ENCODE results near the gene FSTL4. TPM values are rescaled to one million over a fixed set of nuclear protein-coding genes. Genes with fewer than 3 reads are reported as not detected.

FSTL4 gene
- total RNA-seq, 1 donor from 2014 or later: 0.67 TPM

GRCh38 chr5:133410335-133410828 is 202.0 kb downstream of the FSTL4 start:
- H3K27ac ChIP-seq: no peak overlapping the region
- no peak overlapping the region for H3K4me3 ChIP-seq
- no peaks in the 10 kb centered on the region for H3K9me3 ChIP-seq
- no peaks in the 10 kb centered on the region for H3K36me3 ChIP-seq
- no peaks in the 10 kb centered on the region for H3K4me1 ChIP-seq
- intact Hi-C loops (cut with DNase I): no loop called here
- H3K27me3 ChIP-seq: peaks cover 4% of the 10 kb centered on the region
- ATAC-seq (no peak), DNase-seq (no peak)
- TF ChIP-seq CTCF (IDR thresholded peaks at IDR 0.05): no peak

- Histone ChIP-seq H3K27me3 (peaks cover 4% of the 10 kb centered on the region), H3K4me3 (no peak overlapping the region), H3K4me1 (no peaks in the 10 kb centered on the region), H3K36me3 (no peaks in the 10 kb centered on the region), H3K27ac (no peak overlapping the region), H3K9me3 (no peaks in the 10 kb centered on the region)
- ATAC-seq: no peak
- no peak for DNase-seq
- TF ChIP-seq CTCF (IDR thresholded peaks at IDR 0.05): no peak
- intact Hi-C loops (cut with DNase I): no loop called here
Measured at GRCh38 chr5:133409210-133409674, 203.1 kb downstream of the FSTL4 start.

- no peak overlapping the region for H3K4me3 ChIP-seq
- no peaks in the 10 kb centered on the region for H3K4me1 ChIP-seq
- H3K36me3 ChIP-seq: no peaks in the 10 kb centered on the region
- no peaks in the 10 kb centered on the region for H3K9me3 ChIP-seq
- no peak overlapping the region for H3K27ac ChIP-seq
- intact Hi-C loops (cut with DNase I): no loop called here
- ATAC-seq: no peak
- no peak for TF ChIP-seq CTCF (IDR thresholded peaks at IDR 0.05)
- peaks cover 4% of the 10 kb centered on the region for H3K27me3 ChIP-seq
- no peak for DNase-seq
Measured at GRCh38 chr5:133408322-133408721, 204.0 kb downstream of the FSTL4 start.

GRCh38 chr5:133406977-133407632 is 205.2 kb downstream of the FSTL4 start:
- Histone ChIP-seq H3K4me3 (no peak overlapping the region), H3K27me3 (peaks cover 4% of the 10 kb centered on the region), H3K9me3 (no peaks in the 10 kb centered on the region), H3K27ac (no peak overlapping the region), H3K36me3 (no peaks in the 10 kb centered on the region), H3K4me1 (no peaks in the 10 kb centered on the region)
- no peak for TF ChIP-seq CTCF (IDR thresholded peaks at IDR 0.05)
- intact Hi-C loops (cut with DNase I): no loop called here
- ATAC-seq: peak; percentile 73
- no peak for DNase-seq

GRCh38 chr5:133406208-133406976 is 205.9 kb downstream of the FSTL4 start:
- intact Hi-C loops (cut with DNase I): no loop called here
- Histone ChIP-seq H3K36me3 (no peaks in the 10 kb centered on the region), H3K4me1 (no peaks in the 10 kb centered on the region), H3K4me3 (no peak overlapping the region), H3K9me3 (no peaks in the 10 kb centered on the region), H3K27me3 (peaks cover 4% of the 10 kb centered on the region), H3K27ac (no peak overlapping the region)
- DNase-seq (no peak), ATAC-seq (no peak)
- TF ChIP-seq CTCF (IDR thresholded peaks at IDR 0.05): no peak
